ENCODE data around the gene SLC29A1. TPM values are rescaled to one million over a fixed set of nuclear protein-coding genes. Genes with fewer than 3 reads are reported as not detected.

The SLC29A1 gene
- total and polyA plus RNA-seq, 9 of the 15 experiments (the other 6 are each of a cell fraction or from before 2014, with no cell fraction given), result 18.9 to 170 (median 57.7) TPM

- TF ChIP-seq, protein P1, sequence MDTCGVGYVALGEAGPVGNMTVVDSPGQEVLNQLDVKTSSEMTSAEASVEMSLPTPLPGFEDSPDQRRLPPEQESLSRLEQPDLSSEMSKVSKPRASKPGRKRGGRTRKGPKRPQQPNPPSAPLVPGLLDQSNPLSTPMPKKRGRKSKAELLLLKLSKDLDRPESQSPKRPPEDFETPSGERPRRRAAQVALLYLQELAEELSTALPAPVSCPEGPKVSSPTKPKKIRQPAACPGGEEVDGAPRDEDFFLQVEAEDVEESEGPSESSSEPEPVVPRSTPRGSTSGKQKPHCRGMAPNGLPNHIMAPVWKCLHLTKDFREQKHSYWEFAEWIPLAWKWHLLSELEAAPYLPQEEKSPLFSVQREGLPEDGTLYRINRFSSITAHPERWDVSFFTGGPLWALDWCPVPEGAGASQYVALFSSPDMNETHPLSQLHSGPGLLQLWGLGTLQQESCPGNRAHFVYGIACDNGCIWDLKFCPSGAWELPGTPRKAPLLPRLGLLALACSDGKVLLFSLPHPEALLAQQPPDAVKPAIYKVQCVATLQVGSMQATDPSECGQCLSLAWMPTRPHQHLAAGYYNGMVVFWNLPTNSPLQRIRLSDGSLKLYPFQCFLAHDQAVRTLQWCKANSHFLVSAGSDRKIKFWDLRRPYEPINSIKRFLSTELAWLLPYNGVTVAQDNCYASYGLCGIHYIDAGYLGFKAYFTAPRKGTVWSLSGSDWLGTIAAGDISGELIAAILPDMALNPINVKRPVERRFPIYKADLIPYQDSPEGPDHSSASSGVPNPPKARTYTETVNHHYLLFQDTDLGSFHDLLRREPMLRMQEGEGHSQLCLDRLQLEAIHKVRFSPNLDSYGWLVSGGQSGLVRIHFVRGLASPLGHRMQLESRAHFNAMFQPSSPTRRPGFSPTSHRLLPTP (IDR thresholded peaks at IDR 0.05; ENCODE audit: borderline replicate concordance, extremely low read depth, insufficient read length), result no peak
- TF ChIP-seq HMG20B (CRISPR knock-in tag; IDR thresholded peaks at IDR 0.05) (no peak), HEY1 (CRISPR knock-in tag; IDR thresholded peaks at IDR 0.05; ENCODE audit: borderline replicate concordance) (no peak), ETV5 (CRISPR knock-in tag; IDR thresholded peaks at IDR 0.05; ENCODE audit: low read depth) (peak; percentile 78), ZNF318 (IDR thresholded peaks at IDR 0.05; ENCODE audit: borderline replicate concordance in 1 of 2, low read depth in 1 of 2) (no peak), E2F3 (CRISPR knock-in tag; IDR thresholded peaks at IDR 0.05) (no peak), CBX3 (IDR thresholded peaks at IDR 0.05; ENCODE audit: borderline replicate concordance in 1 of 2, low read length in 2 of 2) (peak in 1 of 2 experiments; percentile 52; a peak in 1 of 3 replicates), ZFPM2 (CRISPR knock-in tag; IDR thresholded peaks at IDR 0.05) (no peak), NRF1 (conservative IDR thresholded peaks at IDR 0.05 in 1 of 2, IDR thresholded peaks at IDR 0.05 in 1 of 2) (peak in 1 of 2 experiments; percentile 31; a peak in 2 of 4 replicates)
- TF ChIP-seq, protein P2, sequence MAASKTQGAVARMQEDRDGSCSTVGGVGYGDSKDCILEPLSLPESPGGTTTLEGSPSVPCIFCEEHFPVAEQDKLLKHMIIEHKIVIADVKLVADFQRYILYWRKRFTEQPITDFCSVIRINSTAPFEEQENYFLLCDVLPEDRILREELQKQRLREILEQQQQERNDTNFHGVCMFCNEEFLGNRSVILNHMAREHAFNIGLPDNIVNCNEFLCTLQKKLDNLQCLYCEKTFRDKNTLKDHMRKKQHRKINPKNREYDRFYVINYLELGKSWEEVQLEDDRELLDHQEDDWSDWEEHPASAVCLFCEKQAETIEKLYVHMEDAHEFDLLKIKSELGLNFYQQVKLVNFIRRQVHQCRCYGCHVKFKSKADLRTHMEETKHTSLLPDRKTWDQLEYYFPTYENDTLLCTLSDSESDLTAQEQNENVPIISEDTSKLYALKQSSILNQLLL (CRISPR knock-in tag; IDR thresholded peaks at IDR 0.05; ENCODE audit: borderline replicate concordance), result no peak
- TF ChIP-seq, protein P3, sequence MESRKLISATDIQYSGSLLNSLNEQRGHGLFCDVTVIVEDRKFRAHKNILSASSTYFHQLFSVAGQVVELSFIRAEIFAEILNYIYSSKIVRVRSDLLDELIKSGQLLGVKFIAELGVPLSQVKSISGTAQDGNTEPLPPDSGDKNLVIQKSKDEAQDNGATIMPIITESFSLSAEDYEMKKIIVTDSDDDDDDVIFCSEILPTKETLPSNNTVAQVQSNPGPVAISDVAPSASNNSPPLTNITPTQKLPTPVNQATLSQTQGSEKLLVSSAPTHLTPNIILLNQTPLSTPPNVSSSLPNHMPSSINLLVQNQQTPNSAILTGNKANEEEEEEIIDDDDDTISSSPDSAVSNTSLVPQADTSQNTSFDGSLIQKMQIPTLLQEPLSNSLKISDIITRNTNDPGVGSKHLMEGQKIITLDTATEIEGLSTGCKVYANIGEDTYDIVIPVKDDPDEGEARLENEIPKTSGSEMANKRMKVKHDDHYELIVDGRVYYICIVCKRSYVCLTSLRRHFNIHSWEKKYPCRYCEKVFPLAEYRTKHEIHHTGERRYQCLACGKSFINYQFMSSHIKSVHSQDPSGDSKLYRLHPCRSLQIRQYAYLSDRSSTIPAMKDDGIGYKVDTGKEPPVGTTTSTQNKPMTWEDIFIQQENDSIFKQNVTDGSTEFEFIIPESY (CRISPR knock-in tag; IDR thresholded peaks at IDR 0.05), result peak; percentile 56; the same call in 1 of the 2 replicates
Measured at GRCh38 chr6:44237813-44238433, 14.5 kb downstream of the SLC29A1 start (continued).
